22Rv1 (cell line): Measurements from ENCODE around the gene ENGASE.

Experiments used
- ZFX ChIP-seq: fragments of 450-650 bp; IDR thresholded peaks from 2 replicates; pipeline ENCODE4 v1.6.1; 2017; ENCODE audit warnings: antibody characterized with exemption, borderline replicate concordance
- TF ChIP-seq, protein P1 (sequence below): fragments of 450-650 bp; IDR thresholded peaks from 2 replicates; pipeline ENCODE4 v1.5.1; 2017; ENCODE audit warnings: mild to moderate bottlenecking

DNA sequence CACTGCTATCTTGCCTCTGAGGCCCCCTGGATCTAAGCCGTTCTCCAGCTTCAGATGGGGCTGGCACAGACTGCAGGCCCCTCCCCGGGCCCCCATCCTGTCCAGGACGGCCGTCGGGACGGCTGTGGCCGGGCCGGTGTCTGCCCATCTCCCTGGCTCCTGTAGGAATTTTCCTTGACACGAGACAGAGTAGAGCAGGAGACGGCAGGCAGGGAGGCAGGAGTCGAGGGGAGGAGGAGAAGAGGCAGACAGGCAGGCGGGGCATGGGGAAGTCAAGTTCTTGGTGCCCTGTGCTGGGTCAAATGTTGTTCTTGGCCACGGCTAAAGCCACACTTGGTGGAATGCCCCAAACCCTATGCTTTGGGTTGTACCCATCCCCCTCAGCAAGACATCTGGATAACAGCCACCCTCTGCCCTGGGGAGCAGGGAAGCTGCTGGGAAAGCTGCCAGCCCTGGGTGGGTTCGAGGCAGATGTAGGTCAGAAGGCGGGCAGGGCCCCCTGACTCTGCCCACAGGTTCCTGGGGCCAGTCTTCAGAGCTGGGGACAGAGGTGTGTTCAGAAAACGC, 46.6 kb upstream of the ENGASE start:
- TF ChIP-seq, protein P1, sequence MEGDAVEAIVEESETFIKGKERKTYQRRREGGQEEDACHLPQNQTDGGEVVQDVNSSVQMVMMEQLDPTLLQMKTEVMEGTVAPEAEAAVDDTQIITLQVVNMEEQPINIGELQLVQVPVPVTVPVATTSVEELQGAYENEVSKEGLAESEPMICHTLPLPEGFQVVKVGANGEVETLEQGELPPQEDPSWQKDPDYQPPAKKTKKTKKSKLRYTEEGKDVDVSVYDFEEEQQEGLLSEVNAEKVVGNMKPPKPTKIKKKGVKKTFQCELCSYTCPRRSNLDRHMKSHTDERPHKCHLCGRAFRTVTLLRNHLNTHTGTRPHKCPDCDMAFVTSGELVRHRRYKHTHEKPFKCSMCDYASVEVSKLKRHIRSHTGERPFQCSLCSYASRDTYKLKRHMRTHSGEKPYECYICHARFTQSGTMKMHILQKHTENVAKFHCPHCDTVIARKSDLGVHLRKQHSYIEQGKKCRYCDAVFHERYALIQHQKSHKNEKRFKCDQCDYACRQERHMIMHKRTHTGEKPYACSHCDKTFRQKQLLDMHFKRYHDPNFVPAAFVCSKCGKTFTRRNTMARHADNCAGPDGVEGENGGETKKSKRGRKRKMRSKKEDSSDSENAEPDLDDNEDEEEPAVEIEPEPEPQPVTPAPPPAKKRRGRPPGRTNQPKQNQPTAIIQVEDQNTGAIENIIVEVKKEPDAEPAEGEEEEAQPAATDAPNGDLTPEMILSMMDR, result no peak
- no peak for TF ChIP-seq ZFX
